DND-41 (cell line): ENCODE measurements around the gene LCN2.

Experiments used
- ATAC-seq: fragments of 200-7000 bp; cut with Tn5 transposase; 3 replicates; pipeline ENCODE4 v1.9.1; 2021; ENCODE audit warnings: low read depth; ENCODE audit not compliant: insufficient read depth
- DNase-seq: peaks from one replicate; pipeline ENCODE4 v3.0.0-alpha.2; 2020
- H2AFZ ChIP-seq: 2 replicates; pipeline ENCODE4 v1.6.0; 2012; ENCODE audit warnings: low read depth, low read length
- H3K27ac ChIP-seq: 2 replicates; pipeline ENCODE4 v1.5.1; 2012; ENCODE audit warnings: low read length, inconsistent platforms
- H3K27me3 ChIP-seq: fragments of 200-600 bp; sonication (generic); 2 replicates; pipeline ENCODE4 v1.6.0; 2012; ENCODE audit warnings: low read length, mild to moderate bottlenecking, inconsistent platforms; ENCODE audit not compliant: insufficient read depth, poor library complexity
- H3K36me3 ChIP-seq: 2 replicates; pipeline ENCODE4 v1.5.1; 2012; ENCODE audit warnings: low read length, inconsistent platforms; ENCODE audit not compliant: insufficient read depth
- H3K4me1 ChIP-seq: 2 replicates; pipeline ENCODE4 v1.5.1; 2012; ENCODE audit warnings: mild to moderate bottlenecking, low read length; ENCODE audit not compliant: insufficient read depth
- H3K4me2 ChIP-seq: 2 replicates; pipeline ENCODE4 v1.6.0; 2012; ENCODE audit warnings: mild to moderate bottlenecking, moderate library complexity, low read length, inconsistent platforms; ENCODE audit not compliant: insufficient read depth
- H3K4me3 ChIP-seq, 2 experiments: fragments of 200-600 bp in 1 of 2; shearing (Covaris generic) in 1 of 2; 2 replicates each; pipeline ENCODE4 v1.5.1; 2012 to 2016; ENCODE audit warnings: inconsistent platforms in 2 of 2, low read length in 2 of 2, mild to moderate bottlenecking in 2 of 2, low read depth in 1 of 2, moderate library complexity in 1 of 2
- H3K79me2 ChIP-seq: 2 replicates; pipeline ENCODE4 v1.6.0; 2012; ENCODE audit warnings: low read length, inconsistent platforms; ENCODE audit not compliant: insufficient read depth
- H3K9ac ChIP-seq: 2 replicates; pipeline ENCODE4 v1.6.0; 2012; ENCODE audit warnings: low read depth, mild to moderate bottlenecking, inconsistent platforms, low read length, moderate library complexity
- H3K9me3 ChIP-seq: 2 replicates; pipeline ENCODE4 v1.5.1; 2012; ENCODE audit warnings: low read length, moderate library complexity, mild to moderate bottlenecking, inconsistent platforms; ENCODE audit not compliant: insufficient read depth, severe bottlenecking
- H4K20me1 ChIP-seq: 2 replicates; pipeline ENCODE4 v1.6.0; 2012; ENCODE audit warnings: low read length; ENCODE audit not compliant: insufficient read depth
- CTCF ChIP-seq: IDR thresholded peaks from 2 replicates; pipeline ENCODE4 v1.5.1; 2012; ENCODE audit warnings: borderline replicate concordance, low read length, moderate library complexity, mild to moderate bottlenecking; ENCODE audit not compliant: poor library complexity, severe bottlenecking; ENCODE audit errors: extremely low read depth
- EZH2 ChIP-seq: IDR thresholded peaks from 3 replicates; pipeline ENCODE4 v1.6.1; 2012; ENCODE audit warnings: borderline replicate concordance, low read depth, mild to moderate bottlenecking, moderate library complexity, low read length, inconsistent platforms; ENCODE audit not compliant: severe bottlenecking

LCN2 gene

GRCh38 chr9:128116104-128117083 lies 32.9 kb upstream of the LCN2 start:
- Histone ChIP-seq H3K9ac (no peak overlapping the region), H3K4me2 (no peak overlapping the region)

GRCh38 chr9:128117613-128118471 lies 31.4 kb upstream of the LCN2 start:
- DNase-seq (peak; percentile 91), ATAC-seq (peak; percentile 82)
- Histone ChIP-seq H3K4me2 (no peak overlapping the region), H2AFZ (peak overlapping the region; percentile 10; the same call in 1 of the 2 replicates), H3K9me3 (no peaks in the 10 kb centered on the region), H3K36me3 (peaks cover 38% of the 10 kb centered on the region), H4K20me1 (0 out of 2 replicates have a peak, but pooled peaks cover 11% of the 10 kb centered on the region), H3K9ac (no peak overlapping the region), H3K79me2 (no peaks in the 10 kb centered on the region), H3K27me3 (no peaks in the 10 kb centered on the region), H3K4me1 (peaks cover 2% of the 10 kb centered on the region; the same call in 1 of the 2 replicates), H3K27ac (no peak overlapping the region), H3K4me3 (no peak overlapping the region)
- TF ChIP-seq EZH2 (no peak), CTCF (peak; percentile 100)

More at GRCh38 chr9:128116104-128117083, 32.9 kb upstream of the LCN2 start:
- TF ChIP-seq EZH2 = no peak
- no peak for TF ChIP-seq CTCF
- no peak overlapping the region for H2AFZ ChIP-seq
- no peaks in the 10 kb centered on the region for H3K9me3 ChIP-seq
- ATAC-seq = no peak
- 0 out of 2 replicates have a peak, but pooled peaks cover 11% of the 10 kb centered on the region for H4K20me1 ChIP-seq
- H3K27ac ChIP-seq = no peak overlapping the region
- H3K4me1 ChIP-seq = peaks cover 2% of the 10 kb centered on the region; the same call in 1 of the 2 replicates
- H3K36me3 ChIP-seq = peaks cover 26% of the 10 kb centered on the region
- no peaks in the 10 kb centered on the region for H3K27me3 ChIP-seq
- no peaks in the 10 kb centered on the region for H3K79me2 ChIP-seq
- DNase-seq = no peak
- H3K4me3 ChIP-seq = no peak overlapping the region

GRCh38 chr9:128118472-128118857 lies 30.8 kb upstream of the LCN2 start:
- no peak for TF ChIP-seq EZH2
- TF ChIP-seq CTCF = no peak
- H3K27ac ChIP-seq = no peak overlapping the region
- peaks cover 44% of the 10 kb centered on the region for H3K36me3 ChIP-seq
- H3K9ac ChIP-seq = no peak overlapping the region
- H3K4me3 ChIP-seq = no peak overlapping the region
- ATAC-seq (no peak), DNase-seq (no peak)
- H2AFZ ChIP-seq = no peak overlapping the region
- H3K79me2 ChIP-seq = no peaks in the 10 kb centered on the region
- H4K20me1 ChIP-seq = 0 out of 2 replicates have a peak, but pooled peaks cover 9% of the 10 kb centered on the region
- no peak overlapping the region for H3K4me2 ChIP-seq
- H3K9me3 ChIP-seq = no peaks in the 10 kb centered on the region
- H3K4me1 ChIP-seq = peaks cover 2% of the 10 kb centered on the region; the same call in 1 of the 2 replicates
- no peaks in the 10 kb centered on the region for H3K27me3 ChIP-seq
